Measurements from ENCODE around the gene CNOT1. TPM values are rescaled to one million over a fixed set of nuclear protein-coding genes. Genes with fewer than 3 reads are reported as not detected.

CNOT1 gene
- total and polyA plus RNA-seq, 2 of the 4 experiments (the other 2 are of a cell fraction), result 85.5 to 357 TPM

- H3K4me2 ChIP-seq (ENCODE audit: low read depth, low read length), result no peak overlapping the region
- no peak overlapping the region for H2BK20ac ChIP-seq (ENCODE audit: low read depth, low read length)
- no peak overlapping the region for H2BK5ac ChIP-seq (ENCODE audit: low read depth, low read length, poor library complexity, severe bottlenecking)
- H2AFZ ChIP-seq (replicated peaks; ENCODE audit: low read length, poor library complexity), result no peak overlapping the region
- H3K56ac ChIP-seq (ENCODE audit: extremely low read depth, insufficient read depth, low read length), result no peak overlapping the region
- no peaks in the 10 kb centered on the region; the same call in 1 of the 2 replicates for H3K9me1 ChIP-seq (ENCODE audit: insufficient read depth, low read length)
- no peak overlapping the region for H4K5ac ChIP-seq (ENCODE audit: low read depth, low read length)
- dilution Hi-C loops (cut with HindIII; ENCODE audit: low sequenced_read_pairs, unreplicated experiment) (no loop called here), intact Hi-C loops (cut with micrococcal nuclease) (no loop called here), in situ Hi-C loops (cut with MboI; ENCODE audit: low sequenced_read_pairs) (no loop called here)
- peaks cover 5% of the 10 kb centered on the region; the same call in 1 of the 2 replicates for H4K20me1 ChIP-seq (ENCODE audit: insufficient read depth, low read length)
- 100% methylated on average over 1 of the region's 1 CpG; no CpG with 5 or more reads in 1 of the 2 experiments for WGBS, 2 experiments (ENCODE audit: extremely low coverage in 2 of 2, insufficient read length in 1 of 2)
- H3K9me3 ChIP-seq (ENCODE audit: control insufficient read depth, insufficient read depth, low read length), result no peaks in the 10 kb centered on the region
- DNase-seq, result no peak
- H2AK5ac ChIP-seq (ENCODE audit: low read depth, low read length), result no peak overlapping the region
- no peak overlapping the region for H2AK9ac ChIP-seq (replicated peaks; ENCODE audit: low read depth, low read length, poor library complexity)
- no peak for TF ChIP-seq RAD21 (IDR thresholded peaks at IDR 0.05; ENCODE audit: low read length)
- TF ChIP-seq MAFK (IDR thresholded peaks at IDR 0.05; ENCODE audit: low read depth, low read length), result no peak
- no peak for TF ChIP-seq RFX5 (IDR thresholded peaks at IDR 0.05; ENCODE audit: low read depth, low read length)
- TF ChIP-seq CTCF (conservative IDR thresholded peaks at IDR 0.05; ENCODE audit: low read depth, low read length), result no peak
- no peak for TF ChIP-seq CEBPB (IDR thresholded peaks at IDR 0.05; ENCODE audit: low read depth, low read length)
- no peak for TF ChIP-seq USF2 (IDR thresholded peaks at IDR 0.05; ENCODE audit: low read depth, low read length)
- no peak for TF ChIP-seq FOS (IDR thresholded peaks at IDR 0.05; ENCODE audit: low read depth, low read length)
- no peak for TF ChIP-seq MXI1 (IDR thresholded peaks at IDR 0.05; ENCODE audit: borderline replicate concordance, low read depth, low read length)
- no peak for TF ChIP-seq POLR2A (IDR thresholded peaks at IDR 0.05; ENCODE audit: low read depth, low read length)
- TF ChIP-seq NFE2L2 (IDR thresholded peaks at IDR 0.05; ENCODE audit: low read depth, low read length), result no peak
- no peak overlapping the region for H3K4ac ChIP-seq (ENCODE audit: low read depth, low read length)
- no peak overlapping the region for H3K18ac ChIP-seq (ENCODE audit: low read depth, low read length)
- no peak overlapping the region for H2BK120ac ChIP-seq (ENCODE audit: low read depth, low read length)
- no TSS peak for BruUV-seq (replicated peaks)
- POLR2A ChIA-PET (ENCODE audit: unreplicated experiment), result interaction anchor here (0.7 kb wide), 1 partner anchor 39 kb away, joined by 3 read pairs; no protein-coding TSS in a partner anchor
- no peak overlapping the region for H3K9ac ChIP-seq (ENCODE audit: low read depth, low read length)
- H3K79me1 ChIP-seq (ENCODE audit: low read depth in 1 of 2, low read length in 2 of 2), result peaks cover 15 to 23% of the 10 kb centered on the region in 2 experiments
- H3K27ac ChIP-seq (ENCODE audit: insufficient read depth, low read length), result no peak overlapping the region
- no peak overlapping the region for H3K4me3 ChIP-seq (ENCODE audit: insufficient read depth, low read depth, low read length)
- CTCF ChIA-PET, result interaction anchor here (1.1 kb wide), 1 partner anchor 24 kb away, joined by 3 read pairs; no protein-coding TSS in a partner anchor
- H3K14ac ChIP-seq (replicated peaks; ENCODE audit: low read depth, low read length), result no peak overlapping the region
- no peak overlapping the region for H2BK15ac ChIP-seq (ENCODE audit: low read depth, low read length)
- 0 out of 2 replicates have a peak, but pooled peaks cover 2% of the 10 kb centered on the region for H3K4me1 ChIP-seq (ENCODE audit: control insufficient read depth, insufficient read depth, low read length)
- H4K8ac ChIP-seq (ENCODE audit: low read depth in 2 of 2, low read length in 2 of 2), result no peak overlapping the region
- no peak for ATAC-seq (ENCODE audit: low read depth)
- no peak overlapping the region for H3K23ac ChIP-seq (ENCODE audit: low read depth, low read length)
- H4K91ac ChIP-seq (ENCODE audit: insufficient read depth, low read depth, low read length), result no peak overlapping the region
- H3K36me3 ChIP-seq (ENCODE audit: control insufficient read depth, insufficient read depth, low read length), result peaks cover 49% of the 10 kb centered on the region
- no peaks in the 10 kb centered on the region for H3K27me3 ChIP-seq (ENCODE audit: control insufficient read depth, insufficient read depth, low read length)
Observed at GRCh38 chr16:58518980-58519368, 110.7 kb downstream of the CNOT1 start.

Data from IMR-90 (cell line).